Mucosa of stomach (tissue), 1 donor: ENCODE results near the gene BCL11A.

Experiments
- H3K27me3 ChIP-seq: one replicate; pipeline ENCODE4 v1.7.0; 2013; ENCODE audit warnings: mild to moderate bottlenecking, low read length; ENCODE audit not compliant: control insufficient read depth, insufficient read depth
- H3K36me3 ChIP-seq: one replicate; pipeline ENCODE4 v1.7.0; 2013; ENCODE audit warnings: low read length; ENCODE audit not compliant: control insufficient read depth, insufficient read depth
- H3K4me1 ChIP-seq: one replicate; pipeline ENCODE4 v1.7.0; 2013; ENCODE audit warnings: mild to moderate bottlenecking, low read length; ENCODE audit not compliant: control insufficient read depth, insufficient read depth
- H3K4me3 ChIP-seq: one replicate; pipeline ENCODE4 v1.7.0; 2013; ENCODE audit warnings: low read length
- H3K9ac ChIP-seq: one replicate; pipeline ENCODE4 v1.7.0; 2013; ENCODE audit warnings: mild to moderate bottlenecking, low read length, moderate library complexity
- H3K9me3 ChIP-seq: one replicate; pipeline ENCODE4 v1.7.0; 2013; ENCODE audit warnings: mild to moderate bottlenecking, low read length, moderate library complexity; ENCODE audit not compliant: control insufficient read depth
- donor health status: Pancreatic carcinoma.

BCL11A gene

DNA sequence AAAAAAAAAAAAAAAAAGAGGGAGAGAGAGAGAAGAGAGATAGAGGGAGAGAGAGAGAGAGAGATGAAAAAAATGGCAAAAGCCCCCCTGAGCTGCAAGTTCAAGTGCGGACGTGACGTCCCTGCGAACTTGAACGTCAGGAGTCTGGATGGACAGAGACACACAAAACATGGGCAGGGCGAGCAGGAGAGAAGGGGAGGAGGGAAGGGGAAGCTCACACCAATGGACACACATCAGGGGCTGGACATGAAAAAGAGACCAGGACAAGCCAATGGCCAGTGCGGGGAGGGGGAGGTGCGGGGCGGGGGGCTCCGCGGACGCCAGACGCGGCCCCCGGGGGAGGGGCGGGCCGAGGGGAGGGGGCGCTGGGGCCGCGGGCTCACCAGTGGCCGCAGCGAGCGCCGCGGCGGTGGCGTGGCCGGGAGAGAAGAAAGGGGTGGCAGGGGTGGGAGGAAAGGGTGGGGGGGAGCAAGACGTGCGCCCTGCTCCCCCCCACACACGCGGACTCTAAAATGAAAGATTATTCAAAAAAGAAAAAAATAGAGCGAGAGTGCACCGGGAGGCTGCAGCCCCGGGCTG lies at the start of gene BCL11A:
Gene BCL11A (minus strand): TSS at position 160 of the 579 bp plus-strand sequence. CDS start 384 bp downstream, outside the sequence.
- peaks cover 43% of the 10 kb centered on the region for H3K27me3 ChIP-seq
- peak within 1 kb of the TSS; percentile 62 for H3K9ac ChIP-seq
- peaks cover 11% of the 10 kb centered on the region for H3K4me1 ChIP-seq
- peak within 1 kb of the TSS; percentile 25 for H3K4me3 ChIP-seq
- no peaks in the 10 kb centered on the region for H3K36me3 ChIP-seq
- H3K9me3 ChIP-seq, result no peaks in the 10 kb centered on the region

- no peaks in the 10 kb centered on the region for H3K27me3 ChIP-seq
- no peak overlapping the region for H3K4me3 ChIP-seq
- no peaks in the 10 kb centered on the region for H3K36me3 ChIP-seq
- H3K4me1 ChIP-seq, result no peaks in the 10 kb centered on the region
- H3K9ac ChIP-seq, result no peak overlapping the region
- no peaks in the 10 kb centered on the region for H3K9me3 ChIP-seq
Observed at GRCh38 chr2:60602828-60603532, 49.5 kb upstream of the BCL11A start.

GRCh38 chr2:60602388-60602787 lies 48.9 kb upstream of the BCL11A start:
- Histone ChIP-seq H3K27me3 (no peaks in the 10 kb centered on the region), H3K9me3 (no peaks in the 10 kb centered on the region), H3K9ac (no peak overlapping the region), H3K36me3 (no peaks in the 10 kb centered on the region), H3K4me1 (no peaks in the 10 kb centered on the region), H3K4me3 (no peak overlapping the region)

DNA sequence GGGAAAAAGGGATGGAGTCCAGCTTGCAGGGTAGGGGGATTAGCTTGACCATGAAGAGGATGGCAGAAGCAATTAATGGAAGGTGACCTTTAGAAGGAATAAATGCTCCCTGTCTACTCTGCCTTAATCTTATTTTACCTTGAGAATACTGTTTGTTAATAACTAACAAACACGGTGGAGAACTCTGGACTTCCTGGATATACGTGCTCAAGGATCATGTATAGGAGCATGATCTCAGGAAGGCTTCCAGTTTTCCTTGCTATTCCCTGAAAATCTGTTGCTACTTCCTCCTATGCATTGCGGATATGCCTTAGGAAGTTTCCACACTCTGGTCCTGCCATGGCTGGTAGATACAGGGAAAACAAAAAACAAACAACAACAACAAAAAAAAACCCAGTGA lies 44.8 kb upstream of the BCL11A start:
- H3K9ac ChIP-seq, result no peak overlapping the region
- no peaks in the 10 kb centered on the region for H3K27me3 ChIP-seq
- H3K9me3 ChIP-seq, result no peaks in the 10 kb centered on the region
- H3K4me1 ChIP-seq, result no peaks in the 10 kb centered on the region
- no peak overlapping the region for H3K4me3 ChIP-seq
- H3K36me3 ChIP-seq, result no peaks in the 10 kb centered on the region

GRCh38 chr2:60597346-60597745 lies 43.9 kb upstream of the BCL11A start:
- no peak overlapping the region for H3K4me3 ChIP-seq

DNA sequence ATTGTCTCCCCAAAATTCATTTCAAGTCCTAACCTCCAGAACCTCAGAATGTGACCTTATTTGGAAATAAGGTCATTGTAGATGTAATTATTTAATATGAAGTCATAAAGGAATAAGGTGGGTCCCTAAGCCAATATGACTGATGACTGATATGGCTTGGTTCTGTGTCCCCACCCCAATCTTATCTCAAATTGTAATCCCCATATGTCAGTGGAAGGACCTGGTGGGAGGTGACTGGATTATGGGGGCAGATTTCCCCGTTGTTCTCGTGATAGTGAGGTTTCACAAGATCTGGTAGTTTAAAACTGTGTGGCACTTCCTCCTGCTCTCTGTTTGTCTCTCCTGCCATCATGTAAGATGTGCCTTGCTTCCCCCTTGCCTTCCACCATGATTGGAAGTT lies 43.0 kb upstream of the BCL11A start:
- H3K9ac ChIP-seq, result no peak overlapping the region
- no peaks in the 10 kb centered on the region for H3K4me1 ChIP-seq
- no peaks in the 10 kb centered on the region for H3K27me3 ChIP-seq
- no peaks in the 10 kb centered on the region for H3K36me3 ChIP-seq
- H3K4me3 ChIP-seq, result no peak overlapping the region
- H3K9me3 ChIP-seq, result no peaks in the 10 kb centered on the region

More at GRCh38 chr2:60597346-60597745, 43.9 kb upstream of the BCL11A start:
- no peaks in the 10 kb centered on the region for H3K27me3 ChIP-seq
- no peaks in the 10 kb centered on the region for H3K9me3 ChIP-seq
- no peaks in the 10 kb centered on the region for H3K4me1 ChIP-seq
- H3K9ac ChIP-seq, result no peak overlapping the region
- no peaks in the 10 kb centered on the region for H3K36me3 ChIP-seq

- Histone ChIP-seq H3K27me3 (no peaks in the 10 kb centered on the region), H3K4me3 (no peak overlapping the region), H3K36me3 (no peaks in the 10 kb centered on the region), H3K4me1 (no peaks in the 10 kb centered on the region), H3K9ac (no peak overlapping the region), H3K9me3 (no peaks in the 10 kb centered on the region)
Observed at GRCh38 chr2:60595953-60596352, 42.5 kb upstream of the BCL11A start.

DNA sequence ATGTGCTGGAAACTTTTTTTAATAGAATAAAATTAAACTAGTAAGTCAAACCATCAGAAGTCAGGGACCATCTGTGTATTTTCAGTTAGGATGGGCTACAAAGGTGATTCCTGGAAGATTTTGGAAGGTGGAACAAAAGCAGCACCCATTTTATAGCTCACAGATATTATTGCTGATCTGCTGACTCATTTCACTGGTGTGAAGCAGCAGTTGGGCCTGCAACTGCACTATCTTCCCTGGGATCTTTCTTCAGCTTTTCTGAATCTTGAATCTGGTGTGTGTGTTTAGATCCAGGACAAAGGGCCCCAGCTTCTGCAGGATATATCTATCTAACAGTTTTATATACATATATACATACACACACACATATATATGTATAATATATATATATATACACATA lies 35.6 kb upstream of the BCL11A start:
- no peaks in the 10 kb centered on the region for H3K36me3 ChIP-seq
- H3K4me3 ChIP-seq, result no peak overlapping the region
- H3K4me1 ChIP-seq, result no peaks in the 10 kb centered on the region
- no peaks in the 10 kb centered on the region for H3K9me3 ChIP-seq
- H3K9ac ChIP-seq, result no peak overlapping the region
- H3K27me3 ChIP-seq, result no peaks in the 10 kb centered on the region

DNA sequence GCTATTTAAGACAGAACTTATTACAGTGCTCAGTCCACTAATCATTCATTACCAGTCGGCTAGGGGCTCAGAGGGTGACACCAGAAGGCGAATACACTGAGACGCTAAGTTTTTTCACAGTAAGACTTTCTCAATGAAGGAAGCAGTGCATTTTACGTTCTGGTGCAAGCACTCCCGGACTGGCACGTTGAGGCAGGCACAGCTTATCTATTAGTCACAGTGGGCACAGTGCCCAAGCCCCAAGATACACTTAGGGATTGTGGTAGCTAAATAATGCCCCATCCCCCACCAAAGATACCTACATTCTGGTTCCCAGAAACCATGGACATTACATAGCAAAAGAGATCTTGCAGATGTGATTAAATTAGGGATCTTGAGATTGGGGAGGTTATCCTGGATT lies 32.6 kb upstream of the BCL11A start:
- Histone ChIP-seq H3K27me3 (peaks cover 18% of the 10 kb centered on the region), H3K9me3 (no peaks in the 10 kb centered on the region), H3K36me3 (no peaks in the 10 kb centered on the region), H3K4me3 (no peak overlapping the region), H3K9ac (no peak overlapping the region), H3K4me1 (no peaks in the 10 kb centered on the region)

DNA sequence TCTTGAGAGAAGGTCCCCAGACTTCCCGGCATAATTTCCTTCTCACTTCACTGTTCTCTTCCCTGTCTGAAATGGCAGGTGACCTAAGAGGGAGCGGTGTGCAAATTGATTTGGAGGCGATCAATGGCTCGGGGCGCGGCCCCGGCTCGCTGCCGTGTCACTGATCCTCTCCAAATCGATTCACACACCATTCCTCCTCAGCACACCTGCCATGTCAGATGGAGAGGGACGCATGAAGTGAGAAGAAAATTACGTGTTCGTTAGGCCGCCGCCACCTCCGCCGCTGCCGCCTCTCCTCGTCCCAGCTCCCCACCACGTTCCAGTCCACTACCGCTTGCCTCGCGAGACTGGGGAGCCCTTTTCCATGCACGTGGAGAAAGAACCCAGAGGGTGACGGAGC lies 31.8 kb upstream of the BCL11A start:
- no peaks in the 10 kb centered on the region for H3K9me3 ChIP-seq
- no peaks in the 10 kb centered on the region for H3K36me3 ChIP-seq
- H3K4me1 ChIP-seq, result no peaks in the 10 kb centered on the region
- H3K27me3 ChIP-seq, result peaks cover 19% of the 10 kb centered on the region
- H3K4me3 ChIP-seq, result no peak overlapping the region
- no peak overlapping the region for H3K9ac ChIP-seq

DNA sequence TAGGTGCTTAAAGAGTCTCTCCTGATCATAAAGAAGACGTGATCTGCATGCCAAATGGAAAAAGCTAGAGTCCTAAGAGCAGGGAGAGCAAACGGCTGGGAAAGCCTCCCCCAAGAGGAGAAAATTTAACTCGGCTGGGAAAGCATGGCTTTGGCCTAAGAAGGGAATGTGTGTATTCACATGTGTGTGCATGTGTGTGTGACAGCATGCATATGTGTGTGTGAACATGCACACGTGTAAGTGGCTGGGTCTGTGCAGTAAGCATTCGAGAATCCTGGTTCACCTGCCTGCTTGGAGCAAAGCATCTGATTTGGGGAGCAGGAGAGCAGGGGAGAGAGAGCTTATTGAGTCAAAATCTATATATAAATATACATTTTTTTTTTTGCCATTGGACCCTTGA lies 30.1 kb upstream of the BCL11A start:
- Histone ChIP-seq H3K36me3 (no peaks in the 10 kb centered on the region), H3K27me3 (peaks cover 19% of the 10 kb centered on the region), H3K4me3 (no peak overlapping the region), H3K9me3 (no peaks in the 10 kb centered on the region), H3K9ac (no peak overlapping the region), H3K4me1 (no peaks in the 10 kb centered on the region)

DNA sequence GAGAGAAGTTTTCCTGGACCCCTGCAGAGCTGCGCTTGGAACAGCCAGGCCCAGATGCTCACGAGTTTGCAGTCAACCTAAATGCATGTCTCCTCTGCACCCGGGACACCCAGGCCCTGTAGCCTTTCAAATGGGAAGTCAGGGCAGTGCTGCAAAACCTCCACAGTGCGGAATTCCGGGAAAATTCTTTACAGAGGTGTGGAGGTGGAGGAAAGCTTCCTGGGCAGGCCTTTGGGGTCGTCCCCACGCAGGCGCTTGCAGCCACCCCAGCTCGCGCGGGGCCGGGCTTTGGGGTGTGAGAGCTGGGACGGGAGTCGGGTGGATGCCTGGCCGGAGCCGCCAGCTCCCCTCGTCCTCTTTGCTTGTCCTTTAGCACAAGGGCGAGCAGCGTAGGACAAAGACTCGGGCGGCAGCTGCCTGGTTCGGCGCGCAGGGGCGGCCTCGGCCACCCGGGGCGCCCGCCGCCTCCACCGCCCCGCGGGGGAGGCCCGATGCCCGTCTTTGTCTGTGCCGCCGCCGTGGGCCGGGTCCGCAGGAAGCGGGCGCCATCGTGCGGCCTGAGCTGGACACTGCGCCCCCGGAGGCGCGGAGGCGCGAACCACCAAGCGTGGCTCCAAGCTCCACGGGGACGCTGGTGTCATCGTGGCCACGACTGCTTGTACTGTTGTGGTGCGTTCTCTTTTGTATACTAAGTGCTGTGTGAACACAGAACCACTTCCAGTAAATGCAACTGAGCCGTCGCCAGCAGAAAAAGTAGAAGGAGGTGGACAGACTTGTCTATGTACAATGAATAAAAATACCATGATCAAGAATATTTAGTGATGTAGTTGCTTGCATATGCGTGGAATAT lies 28.2 kb upstream of the BCL11A start:
- no peaks in the 10 kb centered on the region for H3K9me3 ChIP-seq
- peak overlapping the region; percentile 51 for H3K9ac ChIP-seq
- H3K27me3 ChIP-seq, result peaks cover 19% of the 10 kb centered on the region
- H3K4me1 ChIP-seq, result no peaks in the 10 kb centered on the region
- no peak overlapping the region for H3K4me3 ChIP-seq
- no peaks in the 10 kb centered on the region for H3K36me3 ChIP-seq
